Peyer's patch (tissue), 4 donors: ENCODE results near the gene RAB15.

Experiments used
- CTCF ChIP-seq, 6 experiments: fragments of 450-650 bp in 4 of 6; fragments of 200-600 bp in 2 of 6; sonication (generic) in 1 of 6; IDR thresholded peaks; one replicate each; pipeline ENCODE4 v1.5.1; 2017 to 2019; ENCODE audit warnings: antibody characterized with exemption in 6 of 6, mild to moderate bottlenecking in 3 of 6, moderate library complexity in 1 of 6
- POLR2A ChIP-seq, 2 donors: fragments of 450-650 bp; IDR thresholded peaks; one replicate each; pipeline ENCODE4 v1.5.1; 2017; ENCODE audit warnings: antibody characterized with exemption in 2 of 2, mild to moderate bottlenecking in 2 of 2, moderate library complexity in 2 of 2

DNA sequence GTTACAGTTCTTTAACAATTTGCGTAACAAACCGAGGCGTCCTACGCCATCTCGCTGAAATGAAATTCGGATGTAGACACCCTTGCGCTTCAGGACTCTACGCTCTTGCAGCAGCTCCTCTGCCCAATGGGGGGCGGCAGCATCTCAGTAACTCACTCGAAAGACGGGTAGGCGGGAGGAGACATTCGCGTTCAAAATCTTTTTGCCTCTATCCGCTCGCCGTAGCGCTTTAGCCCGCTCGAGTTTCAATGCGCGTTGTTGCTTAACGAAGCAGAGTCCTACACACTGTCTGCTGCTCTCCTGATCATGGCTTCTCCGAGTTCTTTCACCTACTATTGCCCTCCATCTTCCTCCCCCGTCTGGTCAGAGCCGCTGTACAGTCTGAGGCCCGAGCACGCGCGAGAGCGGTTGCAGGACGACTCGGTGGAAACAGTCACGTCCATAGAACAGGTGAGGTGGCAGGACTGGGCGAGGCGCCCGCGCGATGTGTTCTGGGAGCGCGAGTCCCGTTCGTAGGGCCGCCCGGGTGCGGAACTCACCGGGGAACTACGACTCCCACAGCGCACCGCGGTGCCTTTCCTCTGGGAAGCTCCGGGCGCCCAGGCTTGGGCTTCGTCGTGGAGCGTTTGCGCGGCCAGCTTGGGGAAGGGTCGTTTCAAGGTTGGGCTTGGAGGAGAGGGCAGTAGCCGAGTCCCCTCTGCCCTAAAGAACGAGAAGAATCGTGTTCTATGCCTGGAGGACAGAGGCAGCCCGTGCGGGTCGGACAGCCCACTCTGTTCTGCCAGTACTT lies 14.7 kb upstream of the RAB15 start, which contains the start of gene FNTB:
- TF ChIP-seq POLR2A (IDR thresholded peaks at IDR 0.05): peak; percentile 64
- TF ChIP-seq CTCF (IDR thresholded peaks at IDR 0.05): peak; percentile 55 to 94 (median 80)
